ENCODE results near the gene SAMD7. TPM values are rescaled to one million over a fixed set of nuclear protein-coding genes. Genes with fewer than 3 reads are reported as not detected.

The SAMD7 gene
- total and polyA plus RNA-seq, 2 of the 13 experiments (the other 11 are each of a cell fraction or from before 2014, with no cell fraction given) = not detected

DNA sequence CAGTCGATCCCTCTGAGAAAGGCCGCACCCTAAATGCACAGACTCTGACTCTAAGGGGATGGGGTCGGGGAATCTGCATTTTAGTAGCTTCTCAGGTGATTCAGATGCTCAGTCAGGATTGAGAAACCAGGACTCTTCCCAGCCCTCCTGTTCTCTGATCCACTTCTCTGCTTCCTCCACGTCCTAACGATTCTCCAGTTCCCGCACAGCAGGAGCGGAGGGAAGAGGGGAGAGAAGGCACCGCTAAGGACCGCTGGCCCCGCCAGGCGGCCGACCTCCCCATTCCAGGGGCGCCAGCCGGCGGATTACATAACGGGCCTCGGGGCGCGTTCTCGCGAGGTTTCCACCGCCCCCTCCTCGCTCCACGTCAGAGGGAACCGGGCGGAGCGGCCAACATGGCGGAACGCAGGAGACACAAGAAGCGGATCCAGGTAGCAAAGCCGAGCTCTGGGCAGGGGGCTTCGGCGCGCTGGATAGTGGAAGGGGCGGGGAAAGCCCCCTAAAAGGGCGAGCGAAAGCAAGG, 55.1 kb downstream of the SAMD7 start, which contains the start of gene SEC62 (continued):
- TF ChIP-seq, protein P1, sequence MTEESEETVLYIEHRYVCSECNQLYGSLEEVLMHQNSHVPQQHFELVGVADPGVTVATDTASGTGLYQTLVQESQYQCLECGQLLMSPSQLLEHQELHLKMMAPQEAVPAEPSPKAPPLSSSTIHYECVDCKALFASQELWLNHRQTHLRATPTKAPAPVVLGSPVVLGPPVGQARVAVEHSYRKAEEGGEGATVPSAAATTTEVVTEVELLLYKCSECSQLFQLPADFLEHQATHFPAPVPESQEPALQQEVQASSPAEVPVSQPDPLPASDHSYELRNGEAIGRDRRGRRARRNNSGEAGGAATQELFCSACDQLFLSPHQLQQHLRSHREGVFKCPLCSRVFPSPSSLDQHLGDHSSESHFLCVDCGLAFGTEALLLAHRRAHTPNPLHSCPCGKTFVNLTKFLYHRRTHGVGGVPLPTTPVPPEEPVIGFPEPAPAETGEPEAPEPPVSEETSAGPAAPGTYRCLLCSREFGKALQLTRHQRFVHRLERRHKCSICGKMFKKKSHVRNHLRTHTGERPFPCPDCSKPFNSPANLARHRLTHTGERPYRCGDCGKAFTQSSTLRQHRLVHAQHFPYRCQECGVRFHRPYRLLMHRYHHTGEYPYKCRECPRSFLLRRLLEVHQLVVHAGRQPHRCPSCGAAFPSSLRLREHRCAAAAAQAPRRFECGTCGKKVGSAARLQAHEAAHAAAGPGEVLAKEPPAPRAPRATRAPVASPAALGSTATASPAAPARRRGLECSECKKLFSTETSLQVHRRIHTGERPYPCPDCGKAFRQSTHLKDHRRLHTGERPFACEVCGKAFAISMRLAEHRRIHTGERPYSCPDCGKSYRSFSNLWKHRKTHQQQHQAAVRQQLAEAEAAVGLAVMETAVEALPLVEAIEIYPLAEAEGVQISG (CRISPR knock-in tag; IDR thresholded peaks at IDR 0.05) = peak; percentile 84
- TF ChIP-seq CBFB (CRISPR knock-in tag; IDR thresholded peaks at IDR 0.05) (peak; percentile 60; the same call in 1 of the 2 replicates), ATF7-NPFF (CRISPR knock-in tag; IDR thresholded peaks at IDR 0.05; ENCODE audit: low read depth) (peak; percentile 64; the same call in 1 of the 2 replicates), ZNF230 (CRISPR knock-in tag; IDR thresholded peaks at IDR 0.05) (peak; percentile 60; the same call in 1 of the 2 replicates), PAX8 (CRISPR knock-in tag; IDR thresholded peaks at IDR 0.05; ENCODE audit: borderline replicate concordance) (no peak; the same call in 1 of the 2 replicates), MED13 (CRISPR knock-in tag; IDR thresholded peaks at IDR 0.05) (peak; percentile 48), CEBPG (CRISPR knock-in tag; IDR thresholded peaks at IDR 0.05) (peak; percentile 88)
- TF ChIP-seq, protein P2, sequence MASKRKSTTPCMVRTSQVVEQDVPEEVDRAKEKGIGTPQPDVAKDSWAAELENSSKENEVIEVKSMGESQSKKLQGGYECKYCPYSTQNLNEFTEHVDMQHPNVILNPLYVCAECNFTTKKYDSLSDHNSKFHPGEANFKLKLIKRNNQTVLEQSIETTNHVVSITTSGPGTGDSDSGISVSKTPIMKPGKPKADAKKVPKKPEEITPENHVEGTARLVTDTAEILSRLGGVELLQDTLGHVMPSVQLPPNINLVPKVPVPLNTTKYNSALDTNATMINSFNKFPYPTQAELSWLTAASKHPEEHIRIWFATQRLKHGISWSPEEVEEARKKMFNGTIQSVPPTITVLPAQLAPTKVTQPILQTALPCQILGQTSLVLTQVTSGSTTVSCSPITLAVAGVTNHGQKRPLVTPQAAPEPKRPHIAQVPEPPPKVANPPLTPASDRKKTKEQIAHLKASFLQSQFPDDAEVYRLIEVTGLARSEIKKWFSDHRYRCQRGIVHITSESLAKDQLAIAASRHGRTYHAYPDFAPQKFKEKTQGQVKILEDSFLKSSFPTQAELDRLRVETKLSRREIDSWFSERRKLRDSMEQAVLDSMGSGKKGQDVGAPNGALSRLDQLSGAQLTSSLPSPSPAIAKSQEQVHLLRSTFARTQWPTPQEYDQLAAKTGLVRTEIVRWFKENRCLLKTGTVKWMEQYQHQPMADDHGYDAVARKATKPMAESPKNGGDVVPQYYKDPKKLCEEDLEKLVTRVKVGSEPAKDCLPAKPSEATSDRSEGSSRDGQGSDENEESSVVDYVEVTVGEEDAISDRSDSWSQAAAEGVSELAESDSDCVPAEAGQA (IDR thresholded peaks at IDR 0.05; ENCODE audit: low read depth) = peak; percentile 86
- TF ChIP-seq, protein P2 (CRISPR knock-in tag; IDR thresholded peaks at IDR 0.05; ENCODE audit: borderline replicate concordance) = no peak
- TF ChIP-seq, protein P3, sequence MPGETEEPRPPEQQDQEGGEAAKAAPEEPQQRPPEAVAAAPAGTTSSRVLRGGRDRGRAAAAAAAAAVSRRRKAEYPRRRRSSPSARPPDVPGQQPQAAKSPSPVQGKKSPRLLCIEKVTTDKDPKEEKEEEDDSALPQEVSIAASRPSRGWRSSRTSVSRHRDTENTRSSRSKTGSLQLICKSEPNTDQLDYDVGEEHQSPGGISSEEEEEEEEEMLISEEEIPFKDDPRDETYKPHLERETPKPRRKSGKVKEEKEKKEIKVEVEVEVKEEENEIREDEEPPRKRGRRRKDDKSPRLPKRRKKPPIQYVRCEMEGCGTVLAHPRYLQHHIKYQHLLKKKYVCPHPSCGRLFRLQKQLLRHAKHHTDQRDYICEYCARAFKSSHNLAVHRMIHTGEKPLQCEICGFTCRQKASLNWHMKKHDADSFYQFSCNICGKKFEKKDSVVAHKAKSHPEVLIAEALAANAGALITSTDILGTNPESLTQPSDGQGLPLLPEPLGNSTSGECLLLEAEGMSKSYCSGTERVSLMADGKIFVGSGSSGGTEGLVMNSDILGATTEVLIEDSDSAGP (CRISPR knock-in tag; IDR thresholded peaks at IDR 0.05; ENCODE audit: borderline replicate concordance) = peak; percentile 79
- TF ChIP-seq, protein P4, sequence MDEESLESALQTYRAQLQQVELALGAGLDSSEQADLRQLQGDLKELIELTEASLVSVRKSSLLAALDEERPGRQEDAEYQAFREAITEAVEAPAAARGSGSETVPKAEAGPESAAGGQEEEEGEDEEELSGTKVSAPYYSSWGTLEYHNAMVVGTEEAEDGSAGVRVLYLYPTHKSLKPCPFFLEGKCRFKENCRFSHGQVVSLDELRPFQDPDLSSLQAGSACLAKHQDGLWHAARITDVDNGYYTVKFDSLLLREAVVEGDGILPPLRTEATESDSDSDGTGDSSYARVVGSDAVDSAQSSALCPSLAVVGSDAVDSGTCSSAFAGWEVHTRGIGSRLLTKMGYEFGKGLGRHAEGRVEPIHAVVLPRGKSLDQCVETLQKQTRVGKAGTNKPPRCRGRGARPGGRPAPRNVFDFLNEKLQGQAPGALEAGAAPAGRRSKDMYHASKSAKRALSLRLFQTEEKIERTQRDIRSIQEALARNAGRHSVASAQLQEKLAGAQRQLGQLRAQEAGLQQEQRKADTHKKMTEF (CRISPR knock-in tag; IDR thresholded peaks at IDR 0.05) = peak; percentile 92
